ENCODE data around the gene SENP2.
"Not testable (repeated sequence)": the region's sequence is repeated elsewhere in the genome, so short reads cannot be mapped to it uniquely, and the experiment has no call there.

Gene SENP2

DNA sequence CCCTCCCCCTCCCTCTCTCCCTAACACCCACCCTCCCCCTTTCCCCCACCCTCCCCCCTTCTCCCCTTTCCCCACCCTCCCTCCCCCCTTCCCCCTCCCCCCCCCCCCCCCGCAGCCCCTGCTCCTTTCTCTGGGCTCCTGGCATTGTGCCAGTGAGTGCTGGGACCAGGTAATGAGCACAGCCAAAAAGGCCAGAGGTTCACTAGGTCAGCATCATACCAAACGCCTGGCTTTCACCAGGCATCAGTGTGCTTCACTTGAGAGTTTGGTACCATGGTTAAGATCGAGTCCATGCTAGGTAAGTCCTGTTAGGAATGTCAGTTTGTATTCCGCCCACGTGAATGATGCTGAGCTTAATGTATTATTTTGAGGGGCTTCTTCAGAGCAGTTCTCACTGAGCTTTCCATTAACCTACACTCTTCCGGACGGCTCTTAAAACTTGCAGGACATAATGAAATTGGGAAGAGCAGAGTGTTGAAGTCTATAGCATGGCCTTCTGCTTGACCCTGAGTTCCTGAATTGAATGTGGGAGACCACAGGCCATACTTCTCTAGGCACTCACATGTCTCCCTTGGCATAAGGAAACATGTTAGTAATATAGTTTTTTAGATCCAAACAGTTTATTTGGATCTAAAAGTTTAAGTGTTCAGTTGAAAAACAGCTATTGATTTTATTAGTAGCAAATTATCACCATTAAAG lies 45.6 kb downstream of the SENP2 start:
- no peak for DNase-seq (ENCODE audit: low spot score)
- TF ChIP-seq CTCF (IDR thresholded peaks at IDR 0.05) = no peak
- Histone ChIP-seq H3K4me3 (no peak overlapping the region), H3K27ac (no peak overlapping the region)

DNA sequence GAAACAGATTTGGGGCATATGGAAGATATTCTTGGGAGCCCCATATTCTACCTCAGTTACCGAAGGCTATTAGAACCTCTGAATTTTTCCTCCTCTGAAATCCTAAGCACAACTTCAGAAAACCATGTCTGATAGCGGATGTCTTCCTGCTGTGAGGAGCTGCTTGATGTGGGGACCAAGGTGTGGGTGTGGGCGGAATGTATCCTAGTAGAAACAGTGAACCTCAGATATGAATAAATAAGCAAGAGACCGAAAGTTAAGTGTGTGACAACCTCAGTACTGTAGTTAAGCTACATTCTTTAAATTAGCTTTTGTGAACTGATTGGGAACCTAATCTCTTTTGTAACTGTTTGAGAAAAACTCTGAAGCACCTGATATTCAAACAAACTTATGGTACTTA lies 46.9 kb downstream of the SENP2 start:
- Histone ChIP-seq H3K4me3 (no peak overlapping the region), H3K27ac (no peak overlapping the region)
- DNase-seq (ENCODE audit: low spot score) = no peak
- no peak for TF ChIP-seq CTCF (IDR thresholded peaks at IDR 0.05)

DNA sequence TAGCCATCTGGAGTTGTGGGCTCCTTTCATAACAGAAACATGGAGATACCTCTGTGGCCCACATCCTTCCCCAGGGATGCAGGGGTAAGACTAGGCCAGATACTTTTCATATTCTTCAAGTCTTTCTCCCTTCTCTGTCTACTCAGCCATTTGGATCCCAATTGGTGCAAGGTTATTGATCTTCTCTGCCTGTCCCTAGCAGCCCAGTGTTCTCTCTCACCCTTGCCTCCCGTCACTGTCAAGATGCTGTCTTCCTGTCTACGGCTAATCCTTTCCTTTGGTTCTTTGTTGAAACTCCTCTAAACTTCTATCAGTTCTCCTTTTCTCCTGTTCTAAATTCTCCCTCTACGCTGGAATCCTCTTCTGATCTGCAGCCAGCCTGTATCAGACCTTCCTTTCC lies 51.3 kb downstream of the SENP2 start:
- H3K4me3 ChIP-seq = no peak overlapping the region
- no peak for DNase-seq (ENCODE audit: low spot score)
- no peak for TF ChIP-seq CTCF (IDR thresholded peaks at IDR 0.05)
- H3K27ac ChIP-seq = no peak overlapping the region

- DNase-seq (ENCODE audit: low spot score); H3K27ac ChIP-seq; H3K4me3 ChIP-seq: not testable (repeated sequence)
Measured at GRCh38 chr3:185638651-185639050, 52.6 kb downstream of the SENP2 start.

- H3K27ac ChIP-seq = no peak overlapping the region
- DNase-seq (ENCODE audit: low spot score) = no peak
- no peak for TF ChIP-seq CTCF (IDR thresholded peaks at IDR 0.05)
- no peak overlapping the region for H3K4me3 ChIP-seq
Measured at GRCh38 chr3:185639632-185640206, 53.6 kb downstream of the SENP2 start.

DNA sequence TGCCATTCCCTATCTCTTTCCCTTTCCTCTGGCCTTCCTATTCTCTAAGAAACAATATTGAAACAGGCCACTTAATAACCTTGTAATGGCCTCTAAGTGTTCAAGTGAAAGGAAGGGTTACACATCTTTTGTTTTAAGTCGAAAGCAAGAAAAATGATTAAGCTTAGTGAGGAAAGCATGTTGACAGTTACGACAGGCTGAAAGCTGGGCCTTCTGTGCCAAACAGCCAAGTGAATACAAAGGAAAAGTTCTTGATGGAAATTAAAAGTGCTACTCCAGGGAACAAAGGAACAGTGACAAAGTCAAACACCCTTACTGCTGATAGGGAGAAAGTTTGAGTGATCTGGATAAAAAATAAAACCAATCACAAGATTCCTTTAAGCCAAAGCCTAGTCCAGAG lies 54.2 kb downstream of the SENP2 start:
- H3K27ac ChIP-seq = no peak overlapping the region

DNA sequence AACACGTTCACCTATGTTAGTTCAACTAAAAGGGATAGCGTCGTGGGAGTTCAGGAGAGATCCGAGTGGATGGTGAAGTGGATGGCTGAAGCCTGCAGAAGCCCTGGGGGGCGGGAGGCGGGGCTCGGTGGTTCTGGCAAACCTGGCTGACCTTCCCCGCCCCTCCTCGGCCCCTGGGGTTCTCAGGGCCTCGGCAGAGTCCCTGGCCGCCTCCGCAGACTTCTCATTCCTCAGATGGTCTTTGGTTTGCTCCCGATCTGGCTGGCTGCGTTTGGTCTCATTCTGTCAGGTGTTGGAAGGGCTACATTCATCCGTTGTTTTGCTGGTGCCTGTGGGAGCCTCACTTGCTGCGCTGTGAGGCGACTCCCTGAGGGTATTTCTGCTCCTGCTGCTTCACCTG lies 59.1 kb downstream of the SENP2 start:
- not testable (repeated sequence) for H3K27ac ChIP-seq; DNase-seq (ENCODE audit: low spot score); H3K4me3 ChIP-seq

More for the DNA sequence above, 54.2 kb downstream of the SENP2 start:
- no peak for DNase-seq (ENCODE audit: low spot score)
- no peak for TF ChIP-seq CTCF (IDR thresholded peaks at IDR 0.05)
- no peak overlapping the region for H3K4me3 ChIP-seq

GRCh38 chr3:185645596-185646381 lies 59.7 kb downstream of the SENP2 start:
- Histone ChIP-seq H3K4me3 (no peak overlapping the region), H3K27ac (no peak overlapping the region)
- no peak for TF ChIP-seq CTCF (IDR thresholded peaks at IDR 0.05)
- no peak for DNase-seq (ENCODE audit: low spot score)

All from coronary artery (tissue), 2 donors.